Measurements from ENCODE around the gene TOMM40. TPM values are rescaled to one million over a fixed set of nuclear protein-coding genes. Genes with fewer than 3 reads are reported as not detected.
A peak's percentile ranks its signal among the peaks of the same experiment; 100 is the strongest.

TOMM40 gene
- total and polyA plus RNA-seq, 2 of the 13 experiments (the other 11 are each of a cell fraction or from before 2014, with no cell fraction given): 72.0 to 110 TPM

DNA sequence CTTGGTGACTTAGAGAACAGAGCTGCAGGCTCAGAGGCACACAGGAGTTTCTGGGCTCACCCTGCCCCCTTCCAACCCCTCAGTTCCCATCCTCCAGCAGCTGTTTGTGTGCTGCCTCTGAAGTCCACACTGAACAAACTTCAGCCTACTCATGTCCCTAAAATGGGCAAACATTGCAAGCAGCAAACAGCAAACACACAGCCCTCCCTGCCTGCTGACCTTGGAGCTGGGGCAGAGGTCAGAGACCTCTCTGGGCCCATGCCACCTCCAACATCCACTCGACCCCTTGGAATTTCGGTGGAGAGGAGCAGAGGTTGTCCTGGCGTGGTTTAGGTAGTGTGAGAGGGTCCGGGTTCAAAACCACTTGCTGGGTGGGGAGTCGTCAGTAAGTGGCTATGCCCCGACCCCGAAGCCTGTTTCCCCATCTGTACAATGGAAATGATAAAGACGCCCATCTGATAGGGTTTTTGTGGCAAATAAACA lies 33.2 kb downstream of the TOMM40 start (continued):
- TF ChIP-seq, protein P1, sequence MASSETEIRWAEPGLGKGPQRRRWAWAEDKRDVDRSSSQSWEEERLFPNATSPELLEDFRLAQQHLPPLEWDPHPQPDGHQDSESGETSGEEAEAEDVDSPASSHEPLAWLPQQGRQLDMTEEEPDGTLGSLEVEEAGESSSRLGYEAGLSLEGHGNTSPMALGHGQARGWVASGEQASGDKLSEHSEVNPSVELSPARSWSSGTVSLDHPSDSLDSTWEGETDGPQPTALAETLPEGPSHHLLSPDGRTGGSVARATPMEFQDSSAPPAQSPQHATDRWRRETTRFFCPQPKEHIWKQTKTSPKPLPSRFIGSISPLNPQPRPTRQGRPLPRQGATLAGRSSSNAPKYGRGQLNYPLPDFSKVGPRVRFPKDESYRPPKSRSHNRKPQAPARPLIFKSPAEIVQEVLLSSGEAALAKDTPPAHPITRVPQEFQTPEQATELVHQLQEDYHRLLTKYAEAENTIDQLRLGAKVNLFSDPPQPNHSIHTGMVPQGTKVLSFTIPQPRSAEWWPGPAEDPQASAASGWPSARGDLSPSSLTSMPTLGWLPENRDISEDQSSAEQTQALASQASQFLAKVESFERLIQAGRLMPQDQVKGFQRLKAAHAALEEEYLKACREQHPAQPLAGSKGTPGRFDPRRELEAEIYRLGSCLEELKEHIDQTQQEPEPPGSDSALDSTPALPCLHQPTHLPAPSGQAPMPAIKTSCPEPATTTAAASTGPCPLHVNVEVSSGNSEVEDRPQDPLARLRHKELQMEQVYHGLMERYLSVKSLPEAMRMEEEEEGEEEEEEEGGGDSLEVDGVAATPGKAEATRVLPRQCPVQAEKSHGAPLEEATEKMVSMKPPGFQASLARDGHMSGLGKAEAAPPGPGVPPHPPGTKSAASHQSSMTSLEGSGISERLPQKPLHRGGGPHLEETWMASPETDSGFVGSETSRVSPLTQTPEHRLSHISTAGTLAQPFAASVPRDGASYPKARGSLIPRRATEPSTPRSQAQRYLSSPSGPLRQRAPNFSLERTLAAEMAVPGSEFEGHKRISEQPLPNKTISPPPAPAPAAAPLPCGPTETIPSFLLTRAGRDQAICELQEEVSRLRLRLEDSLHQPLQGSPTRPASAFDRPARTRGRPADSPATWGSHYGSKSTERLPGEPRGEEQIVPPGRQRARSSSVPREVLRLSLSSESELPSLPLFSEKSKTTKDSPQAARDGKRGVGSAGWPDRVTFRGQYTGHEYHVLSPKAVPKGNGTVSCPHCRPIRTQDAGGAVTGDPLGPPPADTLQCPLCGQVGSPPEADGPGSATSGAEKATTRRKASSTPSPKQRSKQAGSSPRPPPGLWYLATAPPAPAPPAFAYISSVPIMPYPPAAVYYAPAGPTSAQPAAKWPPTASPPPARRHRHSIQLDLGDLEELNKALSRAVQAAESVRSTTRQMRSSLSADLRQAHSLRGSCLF (CRISPR knock-in tag; IDR thresholded peaks at IDR 0.05; ENCODE audit: borderline replicate concordance): no peak
- TF ChIP-seq, protein P2, sequence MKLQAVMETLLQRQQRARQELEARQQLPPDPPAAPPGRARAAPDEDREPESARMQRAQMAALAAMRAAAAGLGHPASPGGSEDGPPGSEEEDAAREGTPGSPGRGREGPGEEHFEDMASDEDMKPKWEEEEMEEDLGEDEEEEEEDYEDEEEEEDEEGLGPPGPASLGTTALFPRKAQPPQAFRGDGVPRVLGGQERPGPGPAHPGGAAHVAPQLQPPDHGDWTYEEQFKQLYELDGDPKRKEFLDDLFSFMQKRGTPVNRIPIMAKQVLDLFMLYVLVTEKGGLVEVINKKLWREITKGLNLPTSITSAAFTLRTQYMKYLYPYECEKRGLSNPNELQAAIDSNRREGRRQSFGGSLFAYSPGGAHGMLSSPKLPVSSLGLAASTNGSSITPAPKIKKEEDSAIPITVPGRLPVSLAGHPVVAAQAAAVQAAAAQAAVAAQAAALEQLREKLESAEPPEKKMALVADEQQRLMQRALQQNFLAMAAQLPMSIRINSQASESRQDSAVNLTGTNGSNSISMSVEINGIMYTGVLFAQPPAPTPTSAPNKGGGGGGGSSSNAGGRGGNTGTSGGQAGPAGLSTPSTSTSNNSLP (IDR thresholded peaks at IDR 0.05; ENCODE audit: low read depth, low read length): peak; percentile 43; the same call in 1 of the 2 replicates
- TF ChIP-seq ZNF446 (CRISPR knock-in tag; IDR thresholded peaks at IDR 0.05) (no peak), ARID2 (CRISPR knock-in tag; IDR thresholded peaks at IDR 0.05; ENCODE audit: borderline replicate concordance) (0 out of 2 replicates have a peak, but pooled peaks have one; percentile 39), ZNF484 (CRISPR knock-in tag; IDR thresholded peaks at IDR 0.05; ENCODE audit: borderline replicate concordance, low read depth) (no peak), ZNF253 (CRISPR knock-in tag; IDR thresholded peaks at IDR 0.05; ENCODE audit: borderline replicate concordance) (no peak), RFXAP (CRISPR knock-in tag; IDR thresholded peaks at IDR 0.05; ENCODE audit: borderline replicate concordance) (peak; percentile 97)
- TF ChIP-seq, protein P3, sequence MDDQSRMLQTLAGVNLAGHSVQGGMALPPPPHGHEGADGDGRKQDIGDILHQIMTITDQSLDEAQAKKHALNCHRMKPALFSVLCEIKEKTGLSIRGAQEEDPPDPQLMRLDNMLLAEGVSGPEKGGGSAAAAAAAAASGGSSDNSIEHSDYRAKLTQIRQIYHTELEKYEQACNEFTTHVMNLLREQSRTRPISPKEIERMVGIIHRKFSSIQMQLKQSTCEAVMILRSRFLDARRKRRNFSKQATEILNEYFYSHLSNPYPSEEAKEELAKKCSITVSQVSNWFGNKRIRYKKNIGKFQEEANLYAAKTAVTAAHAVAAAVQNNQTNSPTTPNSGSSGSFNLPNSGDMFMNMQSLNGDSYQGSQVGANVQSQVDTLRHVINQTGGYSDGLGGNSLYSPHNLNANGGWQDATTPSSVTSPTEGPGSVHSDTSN (CRISPR knock-in tag; IDR thresholded peaks at IDR 0.05; ENCODE audit: borderline replicate concordance): no peak
- TF ChIP-seq, protein P4, sequence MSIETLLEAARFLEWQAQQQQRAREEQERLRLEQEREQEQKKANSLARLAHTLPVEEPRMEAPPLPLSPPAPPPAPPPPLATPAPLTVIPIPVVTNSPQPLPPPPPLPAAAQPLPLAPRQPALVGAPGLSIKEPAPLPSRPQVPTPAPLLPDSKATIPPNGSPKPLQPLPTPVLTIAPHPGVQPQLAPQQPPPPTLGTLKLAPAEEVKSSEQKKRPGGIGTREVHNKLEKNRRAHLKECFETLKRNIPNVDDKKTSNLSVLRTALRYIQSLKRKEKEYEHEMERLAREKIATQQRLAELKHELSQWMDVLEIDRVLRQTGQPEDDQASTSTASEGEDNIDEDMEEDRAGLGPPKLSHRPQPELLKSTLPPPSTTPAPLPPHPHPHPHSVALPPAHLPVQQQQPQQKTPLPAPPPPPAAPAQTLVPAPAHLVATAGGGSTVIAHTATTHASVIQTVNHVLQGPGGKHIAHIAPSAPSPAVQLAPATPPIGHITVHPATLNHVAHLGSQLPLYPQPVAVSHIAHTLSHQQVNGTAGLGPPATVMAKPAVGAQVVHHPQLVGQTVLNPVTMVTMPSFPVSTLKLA (IDR thresholded peaks at IDR 0.05): no peak
- TF ChIP-seq, protein P5, sequence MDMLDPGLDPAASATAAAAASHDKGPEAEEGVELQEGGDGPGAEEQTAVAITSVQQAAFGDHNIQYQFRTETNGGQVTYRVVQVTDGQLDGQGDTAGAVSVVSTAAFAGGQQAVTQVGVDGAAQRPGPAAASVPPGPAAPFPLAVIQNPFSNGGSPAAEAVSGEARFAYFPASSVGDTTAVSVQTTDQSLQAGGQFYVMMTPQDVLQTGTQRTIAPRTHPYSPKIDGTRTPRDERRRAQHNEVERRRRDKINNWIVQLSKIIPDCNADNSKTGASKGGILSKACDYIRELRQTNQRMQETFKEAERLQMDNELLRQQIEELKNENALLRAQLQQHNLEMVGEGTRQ (IDR thresholded peaks at IDR 0.05; ENCODE audit: low read depth, low read length): no peak
- TF ChIP-seq, protein P5 (CRISPR knock-in tag; IDR thresholded peaks at IDR 0.05; ENCODE audit: borderline replicate concordance): peak; percentile 59; the same call in 1 of the 2 replicates
- TF ChIP-seq, protein P6, sequence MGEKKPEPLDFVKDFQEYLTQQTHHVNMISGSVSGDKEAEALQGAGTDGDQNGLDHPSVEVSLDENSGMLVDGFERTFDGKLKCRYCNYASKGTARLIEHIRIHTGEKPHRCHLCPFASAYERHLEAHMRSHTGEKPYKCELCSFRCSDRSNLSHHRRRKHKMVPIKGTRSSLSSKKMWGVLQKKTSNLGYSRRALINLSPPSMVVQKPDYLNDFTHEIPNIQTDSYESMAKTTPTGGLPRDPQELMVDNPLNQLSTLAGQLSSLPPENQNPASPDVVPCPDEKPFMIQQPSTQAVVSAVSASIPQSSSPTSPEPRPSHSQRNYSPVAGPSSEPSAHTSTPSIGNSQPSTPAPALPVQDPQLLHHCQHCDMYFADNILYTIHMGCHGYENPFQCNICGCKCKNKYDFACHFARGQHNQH (CRISPR knock-in tag; IDR thresholded peaks at IDR 0.05): peak; percentile 89

Data from HepG2 (cell line).